Activated CD8-positive, alpha-beta T cell treated with anti-CD3 and anti-CD28 coated beads, Interleukin-2, amount 10 ng/mL, durations not matched to agents 7 days and 5 days (primary cell): ENCODE measurements around the gene CBARP. TPM values are rescaled to one million over a fixed set of nuclear protein-coding genes. Genes with fewer than 3 reads are reported as not detected.
"Not testable (repeated sequence)": the region's sequence is repeated elsewhere in the genome, so short reads cannot be mapped to it uniquely, and the experiment has no call there.

Experiments
- ATAC-seq: fragments of 150-1000 bp; cut with Tn5 transposase; one replicate; pipeline ENCODE4 v1.10.0; 2021; ENCODE audit warnings: moderate library complexity
- CTCF ChIA-PET: fragments of 350-600 bp; sonication (Branson Sonifier 250); formaldehyde crosslinking; loops from one replicate; lab custom pipeline; 2021; ENCODE audit warnings: antibody characterized with exemption; lab: Charles Lee
- POLR2A ChIA-PET: fragments of 350-600 bp; sonication (Branson Sonifier 250); formaldehyde crosslinking; loops from one replicate; lab custom pipeline; 2021; ENCODE audit warnings: antibody characterized with exemption; lab: Charles Lee
- DNase-seq: peaks from one replicate; pipeline ENCODE4 v3.0.0-alpha.2; 2020
- H3K27ac Mint-ChIP-seq: one replicate; pipeline ENCODE4 v1.8.0; 2021; ENCODE audit warnings: mild to moderate bottlenecking, mixed read lengths
- H3K27me3 Mint-ChIP-seq: one replicate; pipeline ENCODE4 v1.8.0; 2021; ENCODE audit warnings: low read depth, mixed read lengths
- H3K36me3 Mint-ChIP-seq: one replicate; pipeline ENCODE4 v1.8.0; 2021; ENCODE audit warnings: low read depth, mixed read lengths
- H3K4me1 Mint-ChIP-seq: one replicate; pipeline ENCODE4 v1.8.0; 2021; ENCODE audit warnings: low read depth, mixed read lengths
- H3K4me3 Mint-ChIP-seq: one replicate; pipeline ENCODE4 v1.8.0; 2021; ENCODE audit warnings: mild to moderate bottlenecking, mixed read lengths
- H3K9me3 Mint-ChIP-seq: one replicate; pipeline ENCODE4 v1.8.0; 2022; ENCODE audit warnings: mixed read lengths; ENCODE audit not compliant: insufficient read depth
- total RNA-seq, 2 experiments: library from RNA; stranded (reverse); gene quantifications; one replicate each; pipeline ENCODE4 v1.2.3, GENCODE V29; 2021

CBARP gene
- total RNA-seq, 2 experiments from 2014 or later, result 0.10 TPM; not detected in 1

GRCh38 chr19:1249990-1250436 lies 12.2 kb upstream of the CBARP start:
- DNase-seq (no peak), ATAC-seq (no peak)
- Mint-ChIP-seq H3K27me3 (no peaks in the 10 kb centered on the region), H3K4me1 (peaks cover 15% of the 10 kb centered on the region), H3K27ac (peak overlapping the region; percentile 83), H3K36me3 (peaks cover 30% of the 10 kb centered on the region), H3K4me3 (peak overlapping the region; percentile 79), H3K9me3 (no peaks in the 10 kb centered on the region)
- CTCF ChIA-PET, result interaction anchor here (0.9 kb wide), 1 partner anchor 12 kb away, joined by 3 read pairs; no protein-coding TSS in a partner anchor
- POLR2A ChIA-PET, result interaction anchor here (0.5 to 1.0 kb wide), 2 partner anchors 10 to 19 kb away, joined by 3 read pairs; partner anchors contain the start of gene CIRBP

GRCh38 chr19:1249298-1249989 lies 11.6 kb upstream of the CBARP start:
- peak overlapping the region; percentile 83 for H3K27ac Mint-ChIP-seq
- peaks cover 26% of the 10 kb centered on the region for H3K36me3 Mint-ChIP-seq
- H3K4me3 Mint-ChIP-seq, result peak overlapping the region; percentile 79
- DNase-seq (peak; percentile 95), ATAC-seq (peak; percentile 54)
- POLR2A ChIA-PET, result interaction anchor here (0.5 to 1.0 kb wide), 4 partner anchors 10 to 20 kb away, joined by 3 to 8 read pairs (median 3); partner anchors contain the start of gene CIRBP
- CTCF ChIA-PET, result interaction anchor here (0.6 to 1.0 kb wide), 2 partner anchors 15 to 17 kb away, joined by 3 to 6 read pairs; no protein-coding TSS in a partner anchor
- H3K4me1 Mint-ChIP-seq, result peaks cover 13% of the 10 kb centered on the region
- H3K27me3 Mint-ChIP-seq, result no peaks in the 10 kb centered on the region
- no peaks in the 10 kb centered on the region for H3K9me3 Mint-ChIP-seq

GRCh38 chr19:1248786-1249297 lies 11.0 kb upstream of the CBARP start:
- H3K4me1 Mint-ChIP-seq, result peaks cover 15% of the 10 kb centered on the region
- H3K27me3 Mint-ChIP-seq, result no peaks in the 10 kb centered on the region
- ATAC-seq (peak; percentile 14), DNase-seq (peak; percentile 82)
- ChIA-PET CTCF (interaction anchor here (0.6 to 1.0 kb wide), 2 partner anchors 15 to 18 kb away, joined by 3 to 6 read pairs; no protein-coding TSS in a partner anchor), POLR2A (interaction anchor here (0.6 to 1.0 kb wide), 3 partner anchors 13 to 20 kb away, joined by 3 to 8 read pairs (median 5); partner anchors contain the start of gene CIRBP)
- H3K4me3 Mint-ChIP-seq, result peak overlapping the region; percentile 78
- peak overlapping the region; percentile 90 for H3K27ac Mint-ChIP-seq
- H3K9me3 Mint-ChIP-seq, result no peaks in the 10 kb centered on the region
- peaks cover 24% of the 10 kb centered on the region for H3K36me3 Mint-ChIP-seq

- ChIA-PET CTCF (interaction anchor here (1.0 to 8.2 kb wide), 2 partner anchors 18 to 19 kb away, joined by 6 to 606 read pairs; partner anchors contain the start of gene CIRBP), POLR2A (interaction anchor here (0.6 to 1.0 kb wide), 3 partner anchors 14 to 21 kb away, joined by 3 to 8 read pairs (median 5); partner anchors contain the start of gene CIRBP)
- Mint-ChIP-seq H3K4me3 (peak within 1 kb of the TSS; percentile 78), H3K27me3 (no peaks in the 10 kb centered on the region), H3K9me3 (no peaks in the 10 kb centered on the region), H3K36me3 (peaks cover 20% of the 10 kb centered on the region), H3K27ac (peak within 1 kb of the TSS; percentile 90), H3K4me1 (peaks cover 17% of the 10 kb centered on the region)
- peak; percentile 8 for ATAC-seq
- peak; percentile 78 for DNase-seq
These were observed 10.5 kb upstream of the CBARP start, which contains the start of gene MIDN for GRCh38 chr19:1248139-1248785. Gene MIDN (plus strand): TSS chr19:1248583. CDS start chr19:1250297, 1,714 bp downstream.

GRCh38 chr19:1247748-1248138 lies 9.9 kb upstream of the CBARP start:
- no peak for DNase-seq
- ChIA-PET POLR2A (interaction anchor here (7.7 kb wide), 1 partner anchor 20 kb away, joined by 218 read pairs; the partner anchor contains the start of gene CIRBP), CTCF (interaction anchor here (8.2 kb wide), 1 partner anchor 20 kb away, joined by 606 read pairs; the partner anchor contains the start of gene CIRBP)
- peak overlapping the region; percentile 62 for H3K4me3 Mint-ChIP-seq
- peaks cover 19% of the 10 kb centered on the region for H3K36me3 Mint-ChIP-seq
- H3K4me1 Mint-ChIP-seq, result peaks cover 21% of the 10 kb centered on the region
- H3K27me3 Mint-ChIP-seq, result no peaks in the 10 kb centered on the region
- ATAC-seq, result no peak
- no peaks in the 10 kb centered on the region for H3K9me3 Mint-ChIP-seq
- peak overlapping the region; percentile 69 for H3K27ac Mint-ChIP-seq

- H3K4me1 Mint-ChIP-seq, result peaks cover 24% of the 10 kb centered on the region
- H3K36me3 Mint-ChIP-seq, H3K27ac Mint-ChIP-seq, DNase-seq, H3K9me3 Mint-ChIP-seq, ATAC-seq, H3K27me3 Mint-ChIP-seq: not testable (repeated sequence)
- H3K4me3 Mint-ChIP-seq, result peak overlapping the region; percentile 8
- CTCF ChIA-PET, result interaction anchor here (8.2 kb wide), 1 partner anchor 21 kb away, joined by 606 read pairs; the partner anchor contains the start of gene CIRBP
- POLR2A ChIA-PET, result interaction anchor here (7.7 kb wide), 1 partner anchor 21 kb away, joined by 218 read pairs; the partner anchor contains the start of gene CIRBP
These were observed 8.7 kb upstream of the CBARP start for GRCh38 chr19:1246265-1247087.

- Mint-ChIP-seq H3K4me1 (peaks cover 32% of the 10 kb centered on the region), H3K27me3 (no peaks in the 10 kb centered on the region), H3K27ac (no peak overlapping the region), H3K4me3 (no peak overlapping the region), H3K9me3 (no peaks in the 10 kb centered on the region), H3K36me3 (peaks cover 6% of the 10 kb centered on the region)
- POLR2A ChIA-PET, result interaction anchor here (2.2 to 7.7 kb wide), 2 partner anchors 16 to 22 kb away, joined by 7 to 218 read pairs; partner anchors contain the start of gene CIRBP
- CTCF ChIA-PET, result interaction anchor here (2.9 to 8.2 kb wide), 3 partner anchors 22 to 32 kb away, joined by 34 to 606 read pairs (median 57); partner anchors contain the start of genes CIRBP and FAM174C
- no peak for DNase-seq
- no peak for ATAC-seq
These were observed 7.9 kb upstream of the CBARP start for GRCh38 chr19:1245494-1246264.

GRCh38 chr19:1244693-1245451 lies 7.1 kb upstream of the CBARP start:
- peak overlapping the region; percentile 65 for H3K4me3 Mint-ChIP-seq
- ChIA-PET POLR2A (interaction anchor here (1.1 to 7.7 kb wide), 6 partner anchors 8 to 30 kb away, joined by 4 to 218 read pairs (median 8); partner anchors contain the start of genes CIRBP and FAM174C), CTCF (interaction anchor here (0.5 to 8.2 kb wide), 36 partner anchors 10 to 381 kb away, joined by 3 to 606 read pairs (median 5); partner anchors contain the start of genes ARHGAP45, CIRBP, CNN2 and FAM174C)
- peaks cover 5% of the 10 kb centered on the region for H3K36me3 Mint-ChIP-seq
- no peak for ATAC-seq
- H3K27me3 Mint-ChIP-seq, result no peaks in the 10 kb centered on the region
- no peak for DNase-seq
- no peaks in the 10 kb centered on the region for H3K9me3 Mint-ChIP-seq
- H3K4me1 Mint-ChIP-seq, result peaks cover 32% of the 10 kb centered on the region
- H3K27ac Mint-ChIP-seq, result peak overlapping the region; percentile 91
